HG03354 (cell line): ENCODE results near the gene SV2B.

ENCODE experiments used
- ATAC-seq: cut with Tn5 transposase; IDR thresholded peaks from one replicate; pipeline ENCODE4 v1.9.1; 2021; ENCODE audit warnings: mild to moderate bottlenecking; ENCODE audit not compliant: unreplicated experiment, poor library complexity, severe bottlenecking

Gene SV2B

GRCh38 chr15:91135201-91136130 lies 35.4 kb downstream of the SV2B start:
- peak; percentile 86 for ATAC-seq

- no peak for ATAC-seq
Observed at GRCh38 chr15:91136386-91136923, 36.4 kb downstream of the SV2B start.

GRCh38 chr15:91140601-91141000 lies 40.5 kb downstream of the SV2B start:
- ATAC-seq: no peak

GRCh38 chr15:91141097-91141496 lies 41.0 kb downstream of the SV2B start:
- no peak for ATAC-seq

GRCh38 chr15:91142106-91142744 lies 42.2 kb downstream of the SV2B start:
- no peak for ATAC-seq

- ATAC-seq: no peak
Observed at GRCh38 chr15:91142946-91143345, 42.9 kb downstream of the SV2B start.

GRCh38 chr15:91146728-91147127 lies 46.7 kb downstream of the SV2B start:
- no peak for ATAC-seq

- no peak for ATAC-seq
Observed at GRCh38 chr15:91148243-91148642, 48.2 kb downstream of the SV2B start.

GRCh38 chr15:91150502-91151160 lies 50.6 kb downstream of the SV2B start:
- no peak for ATAC-seq

- ATAC-seq: no peak
Observed at GRCh38 chr15:91151781-91152563, 51.9 kb downstream of the SV2B start.

- no peak for ATAC-seq
Observed at GRCh38 chr15:91152896-91153581, 53.0 kb downstream of the SV2B start.

GRCh38 chr15:91153954-91154353 lies 53.9 kb downstream of the SV2B start:
- no peak for ATAC-seq

GRCh38 chr15:91156175-91156726 lies 56.2 kb downstream of the SV2B start:
- no peak for ATAC-seq

- ATAC-seq: no peak
Observed at GRCh38 chr15:91158415-91159394, 58.6 kb downstream of the SV2B start.

GRCh38 chr15:91165850-91166249 lies 65.8 kb downstream of the SV2B start:
- ATAC-seq: no peak

GRCh38 chr15:91168457-91168856 lies 68.4 kb downstream of the SV2B start:
- ATAC-seq: no peak

GRCh38 chr15:91171334-91171733 lies 71.3 kb downstream of the SV2B start:
- no peak for ATAC-seq

GRCh38 chr15:91182101-91182500 lies 82.0 kb downstream of the SV2B start:
- no peak for ATAC-seq
